Fibroblast of gingiva (primary cell): ENCODE measurements around the gene FOXK2.

Experiments
- DNase-seq: peaks from one replicate; pipeline ENCODE4 v3.0.0-alpha.2; 2011; ENCODE audit warnings: low read depth

FOXK2 gene

DNA sequence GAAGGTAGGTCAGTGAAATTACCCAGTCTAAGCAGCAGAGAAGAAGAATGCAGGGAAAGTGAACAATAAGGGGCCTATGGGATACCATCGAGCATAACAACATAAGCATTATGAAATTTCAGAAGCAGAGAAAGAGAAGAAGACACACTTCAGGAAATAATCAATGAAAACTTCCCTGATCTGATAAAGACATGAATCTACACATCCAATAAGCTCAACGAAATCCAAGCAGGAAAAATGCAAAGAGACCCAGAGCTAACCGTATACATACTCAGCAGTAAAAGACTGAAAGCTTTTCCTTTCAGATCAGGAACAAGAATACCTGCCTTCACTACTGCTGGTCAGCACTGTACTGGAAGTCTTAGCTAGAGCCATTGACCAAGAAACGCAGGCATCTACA lies 90.1 kb downstream of the FOXK2 start:
- no peak for DNase-seq

DNA sequence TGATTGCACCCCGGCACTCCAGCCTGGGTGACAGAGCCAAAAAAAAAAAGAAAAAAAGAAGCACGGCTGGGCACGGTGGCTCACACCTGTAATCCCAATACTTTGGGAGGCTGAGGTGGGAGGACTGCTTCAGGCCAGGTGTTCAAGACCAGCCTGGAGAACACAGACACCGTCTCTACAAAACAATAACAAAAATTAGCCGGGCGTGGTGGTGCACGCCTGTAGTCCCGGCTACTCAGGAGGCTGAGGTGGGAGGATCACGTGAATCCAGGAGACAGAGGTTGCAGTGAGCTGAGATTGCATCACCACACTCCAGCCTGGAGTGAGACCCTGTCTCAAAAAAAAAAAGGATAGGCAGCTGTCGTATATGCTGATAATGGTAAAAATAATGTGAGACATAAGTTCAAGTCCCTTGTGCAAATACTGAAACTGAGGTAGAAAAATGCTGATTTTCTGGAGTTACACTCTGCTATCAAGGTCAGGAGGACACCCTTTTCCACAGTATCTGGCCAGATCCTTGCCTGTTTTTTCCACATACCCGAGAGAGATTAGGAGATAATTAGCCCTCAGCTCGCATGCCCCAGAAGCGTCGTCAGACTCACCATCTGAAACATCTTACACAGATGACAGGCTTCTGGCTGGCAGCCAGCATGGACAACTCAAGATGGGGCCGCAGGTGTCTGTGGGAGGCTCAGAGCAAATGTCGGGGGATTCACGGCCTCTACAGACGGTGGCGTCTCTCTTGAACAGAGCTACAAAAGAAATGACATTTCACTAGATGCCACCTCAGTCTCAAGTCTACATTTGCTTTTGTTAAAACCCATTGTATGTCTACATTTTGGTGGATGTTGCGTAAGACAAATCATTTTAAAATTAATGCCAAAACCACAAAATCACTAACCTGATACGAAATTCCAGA lies 91.9 kb downstream of the FOXK2 start:
- DNase-seq, result peak; percentile 41

DNA sequence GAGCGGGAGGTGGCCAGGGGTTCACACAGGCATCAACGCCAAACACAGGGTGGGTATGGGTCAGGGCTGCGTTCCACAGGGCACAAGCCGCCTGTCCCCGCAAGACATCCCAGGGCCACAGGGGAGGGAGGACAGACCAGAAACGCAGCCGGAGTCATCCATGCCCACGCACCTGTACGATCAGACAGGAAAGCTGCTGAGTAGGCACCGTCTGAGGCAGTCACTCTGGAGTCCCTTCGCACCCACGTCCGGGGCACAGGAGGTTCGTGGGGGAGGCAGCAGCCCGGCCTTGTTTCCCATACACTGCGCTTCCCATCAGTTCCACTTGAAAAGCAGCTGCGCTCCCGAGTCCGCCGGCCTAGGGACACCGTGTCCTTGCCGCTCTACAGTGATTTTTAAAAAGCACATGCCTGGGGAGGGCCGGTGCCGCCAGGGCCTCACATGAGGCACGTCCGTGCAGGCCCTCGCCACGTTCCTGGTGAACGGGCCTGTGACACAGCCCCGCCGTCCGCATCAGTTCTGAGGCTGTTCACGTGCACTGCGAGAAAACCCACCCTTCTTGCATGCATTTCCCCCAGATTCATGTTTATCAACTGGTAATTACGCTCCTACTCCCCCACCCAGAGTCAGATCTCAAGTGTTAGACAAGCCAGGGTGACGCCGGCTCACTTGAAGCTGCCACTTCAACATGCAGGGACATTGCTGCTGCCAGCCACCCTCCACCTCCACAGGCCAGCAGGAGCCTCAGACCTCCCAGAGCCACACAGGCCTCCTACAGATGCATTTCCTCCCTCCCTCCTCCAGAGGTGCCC lies 94.0 kb downstream of the FOXK2 start:
- DNase-seq, result no peak

DNA sequence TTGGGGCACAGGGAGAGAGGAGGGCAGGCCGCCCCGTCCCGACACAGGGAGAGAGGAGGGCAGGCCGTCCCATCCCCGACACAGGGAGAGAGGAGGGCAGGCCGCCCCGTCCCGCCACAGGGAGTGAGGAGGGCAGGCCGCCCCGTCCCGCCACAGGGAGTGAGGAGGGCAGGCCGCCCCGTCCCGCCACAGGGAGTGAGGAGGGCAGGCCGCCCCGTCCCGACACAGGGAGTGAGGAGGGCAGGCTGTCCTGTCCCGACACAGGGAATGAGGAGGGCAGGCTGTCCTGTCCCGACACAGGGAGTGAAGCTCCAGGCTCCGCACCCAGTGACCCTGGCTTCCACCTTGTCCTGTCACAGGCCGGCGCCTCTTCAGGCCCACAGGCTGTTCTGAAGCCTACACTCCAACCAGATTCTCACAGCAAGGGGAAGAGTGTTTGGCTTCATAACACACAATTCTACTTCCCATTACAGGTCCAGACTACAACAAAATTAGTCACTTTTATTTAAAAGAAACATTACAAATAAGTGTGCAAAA lies 94.6 kb downstream of the FOXK2 start:
- no peak for DNase-seq

DNA sequence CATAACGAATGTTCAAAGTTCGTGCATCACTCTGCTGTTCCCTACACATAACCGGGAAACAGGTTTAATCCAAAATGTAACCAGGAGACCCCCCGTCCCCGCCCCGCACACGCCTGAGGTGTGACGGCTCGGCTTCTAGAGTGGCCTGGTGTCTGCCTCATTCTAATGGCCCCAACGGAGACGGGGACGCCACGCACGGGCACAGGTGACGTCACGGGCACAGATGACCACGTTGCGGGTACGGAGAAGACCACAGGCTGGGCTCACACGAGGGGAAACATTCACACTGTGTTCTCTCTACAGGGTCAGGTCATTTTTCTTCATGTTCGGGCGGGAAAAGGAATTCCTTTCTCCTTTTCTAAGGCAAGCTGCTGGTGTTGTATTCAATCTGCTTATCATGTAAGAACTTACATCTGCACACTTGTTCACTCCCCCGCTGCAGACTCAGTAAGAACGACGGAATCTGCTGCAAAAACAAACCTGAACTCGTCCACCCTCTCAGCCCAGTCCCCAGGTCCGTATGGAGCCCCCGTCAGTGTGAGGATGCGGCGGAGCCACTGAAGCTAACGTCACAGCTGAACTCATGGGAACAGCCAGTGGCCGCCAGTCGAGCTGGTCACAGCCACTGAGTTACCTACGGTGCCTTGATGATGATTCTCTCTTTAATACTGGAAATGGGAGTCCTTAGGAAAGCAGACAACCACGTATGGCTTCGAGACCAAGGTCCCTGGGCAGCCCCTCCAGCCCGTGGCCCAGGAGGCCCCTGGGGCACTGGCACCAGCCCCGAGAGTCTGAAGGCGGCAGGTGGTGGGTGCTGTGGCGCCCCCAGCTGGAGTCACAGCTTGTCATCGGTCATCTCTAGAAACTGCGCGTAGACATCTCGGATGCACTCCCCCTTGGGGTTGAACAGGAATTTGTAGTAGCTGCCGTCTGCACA lies 95.8 kb downstream of the FOXK2 start:
- no peak for DNase-seq

DNA sequence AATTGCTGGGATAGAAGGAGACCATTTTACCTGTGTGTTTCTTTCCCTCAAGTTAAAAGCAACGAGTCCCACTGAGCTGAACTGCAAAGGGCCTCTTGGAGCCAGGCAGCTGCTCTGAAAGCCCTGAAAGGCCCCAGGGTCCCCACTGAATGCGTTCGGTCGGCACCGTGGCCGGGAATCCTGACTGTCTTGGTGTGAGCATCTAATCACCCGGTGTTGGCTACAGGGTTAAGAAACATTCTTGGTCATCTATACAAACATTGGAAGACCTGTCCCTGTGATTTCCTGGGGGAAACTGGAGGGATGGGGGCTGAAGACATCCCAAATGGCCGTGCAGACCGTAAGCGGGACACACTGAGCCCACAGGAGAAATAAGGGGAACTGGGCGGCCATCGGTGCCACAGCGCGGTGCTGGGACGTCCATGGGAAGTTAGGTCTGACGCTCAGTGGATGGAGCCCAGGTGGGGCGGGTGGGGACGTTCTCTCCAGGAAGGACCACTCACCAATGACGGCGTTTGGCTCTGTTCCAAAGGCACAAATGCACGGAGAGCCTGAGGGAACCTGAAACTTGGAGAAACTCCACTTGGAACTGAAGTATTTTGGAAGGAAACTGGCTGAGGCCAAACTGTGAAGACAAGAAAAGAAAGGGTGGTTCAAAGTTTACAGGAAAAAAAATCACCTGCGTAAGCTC lies 96.6 kb downstream of the FOXK2 start:
- no peak for DNase-seq

DNA sequence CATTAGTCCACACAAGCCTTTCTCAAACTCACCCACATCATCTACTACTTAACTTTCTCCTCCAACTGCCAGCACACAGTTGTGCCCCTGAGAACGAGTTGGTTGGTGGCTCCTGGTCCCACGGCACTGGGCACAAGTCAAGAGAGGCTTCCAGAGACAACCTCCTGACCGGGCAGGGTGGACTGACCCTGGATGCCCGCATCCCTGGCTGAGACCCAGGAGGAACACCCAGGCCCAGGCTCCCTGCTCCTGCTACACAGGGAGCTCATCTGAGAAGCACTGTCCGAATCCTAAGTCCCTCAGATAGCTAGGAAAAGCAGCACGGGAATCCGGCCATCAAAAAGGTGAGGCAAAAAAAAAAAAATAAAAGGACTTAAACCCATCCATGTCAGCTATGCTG lies 99.7 kb downstream of the FOXK2 start:
- DNase-seq, result no peak

DNA sequence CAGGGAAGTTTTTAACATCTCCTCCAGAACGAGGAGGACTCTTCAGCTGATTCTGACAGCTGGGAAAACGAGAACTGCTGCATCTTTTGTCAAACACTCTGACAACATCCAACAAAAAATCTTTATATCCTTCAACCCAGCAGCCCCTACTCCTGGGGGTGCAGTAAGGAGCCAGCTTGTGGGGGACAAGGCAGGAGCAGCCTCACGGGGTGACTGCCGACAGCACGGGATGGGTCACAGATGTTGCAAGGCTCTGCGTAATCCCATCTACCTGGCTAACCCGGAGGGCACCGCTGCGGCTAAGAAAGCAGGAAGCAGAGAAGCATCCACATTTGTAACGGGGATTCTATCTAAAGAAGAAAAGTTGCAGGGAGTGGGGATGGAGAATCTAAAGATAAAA lies 100.1 kb downstream of the FOXK2 start:
- no peak for DNase-seq

DNA sequence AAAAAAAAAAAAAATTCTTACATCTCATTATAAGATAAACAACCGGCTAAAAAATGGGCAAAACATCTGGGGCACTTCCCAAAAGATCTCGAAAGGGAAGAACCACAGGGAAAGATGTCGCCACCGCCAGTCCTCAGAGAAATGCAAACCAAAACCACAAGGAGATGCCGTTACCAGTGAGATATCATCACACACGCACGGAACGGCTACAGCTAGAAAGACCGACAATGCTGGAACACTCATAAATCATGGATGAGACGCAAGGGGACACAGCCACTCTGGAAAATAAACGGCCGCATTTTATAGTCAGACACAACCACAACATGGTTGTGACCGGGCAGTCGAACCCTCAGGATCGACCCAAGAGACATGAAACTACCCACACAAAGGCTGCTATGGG lies 104.2 kb downstream of the FOXK2 start:
- DNase-seq, result no peak

DNA sequence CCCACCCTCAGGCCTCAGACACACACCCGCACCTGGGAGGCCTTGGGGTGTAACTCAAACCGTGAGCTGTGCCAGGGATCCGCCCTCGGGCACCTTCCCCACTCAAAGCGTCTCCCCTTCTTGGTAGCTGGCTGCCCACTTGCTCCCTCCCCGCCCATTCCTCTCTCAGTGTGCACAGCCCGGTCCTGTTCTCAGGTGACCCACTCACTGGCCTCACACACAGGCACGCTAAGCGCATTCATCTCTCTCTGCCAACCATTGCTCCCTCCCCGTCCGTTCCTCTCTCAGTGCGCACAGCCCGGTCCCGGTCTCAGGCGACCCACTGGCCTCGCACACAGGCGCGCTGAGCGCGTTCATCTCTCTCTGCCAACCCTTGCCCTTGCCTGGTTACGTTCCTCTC lies 107.9 kb downstream of the FOXK2 start:
- DNase-seq, result no peak

DNA sequence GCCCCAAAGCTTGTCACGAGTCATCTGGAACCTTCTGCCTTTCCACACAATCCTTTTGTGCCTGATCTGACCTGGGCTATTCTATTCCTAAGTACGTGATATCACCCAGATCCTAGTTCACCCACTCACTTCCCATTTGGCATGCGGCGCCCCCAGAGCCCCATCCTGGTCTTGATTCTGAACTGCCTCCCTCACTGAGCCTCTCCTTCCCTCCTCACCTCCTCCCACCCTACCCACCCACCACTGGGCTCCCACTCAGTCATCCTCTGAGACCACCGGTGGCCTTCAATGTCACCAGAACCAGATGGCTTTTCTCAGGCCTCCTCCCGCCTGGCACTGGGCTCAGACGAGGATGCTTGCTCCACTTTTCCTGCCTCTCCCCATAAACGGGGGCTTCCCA lies 110.2 kb downstream of the FOXK2 start:
- no peak for DNase-seq

DNA sequence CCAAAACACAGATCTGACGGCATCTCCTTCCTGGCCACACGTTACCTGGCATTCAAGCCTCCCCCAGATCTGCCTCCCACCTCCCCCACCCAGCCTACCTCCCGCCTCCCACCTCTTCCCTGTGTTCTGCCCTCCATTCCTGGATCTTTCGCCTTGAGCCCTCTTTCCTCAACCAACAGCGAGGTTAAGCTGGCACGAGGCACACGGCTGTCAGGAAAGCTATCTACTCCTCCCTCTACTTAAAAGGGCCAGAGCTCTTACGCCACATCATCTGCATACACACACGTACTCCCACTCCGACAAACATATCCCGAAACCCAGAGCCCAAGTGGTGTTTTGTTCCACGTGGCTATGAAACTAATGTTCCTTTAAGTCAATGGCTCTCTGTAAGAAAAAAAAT lies 110.7 kb downstream of the FOXK2 start:
- DNase-seq, result no peak

DNA sequence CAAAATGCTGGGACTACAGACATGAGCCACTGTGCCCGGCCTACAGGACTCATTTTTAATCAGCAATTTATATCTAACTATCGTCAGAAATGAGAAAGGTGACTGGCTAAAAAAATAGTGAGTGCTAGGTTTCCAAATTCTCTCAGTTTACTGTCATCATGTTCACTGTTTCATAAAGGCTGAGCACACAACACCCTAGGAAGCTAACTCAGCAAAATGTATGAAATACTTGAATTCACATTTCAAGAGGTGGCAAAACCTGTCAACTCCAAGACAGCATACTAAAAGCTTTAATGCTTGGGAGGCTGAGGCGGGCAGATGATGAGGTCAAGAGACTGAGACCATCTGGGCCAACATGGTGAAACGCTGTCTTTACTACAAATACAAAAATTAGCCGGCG lies 112.0 kb downstream of the FOXK2 start:
- DNase-seq, result no peak

DNA sequence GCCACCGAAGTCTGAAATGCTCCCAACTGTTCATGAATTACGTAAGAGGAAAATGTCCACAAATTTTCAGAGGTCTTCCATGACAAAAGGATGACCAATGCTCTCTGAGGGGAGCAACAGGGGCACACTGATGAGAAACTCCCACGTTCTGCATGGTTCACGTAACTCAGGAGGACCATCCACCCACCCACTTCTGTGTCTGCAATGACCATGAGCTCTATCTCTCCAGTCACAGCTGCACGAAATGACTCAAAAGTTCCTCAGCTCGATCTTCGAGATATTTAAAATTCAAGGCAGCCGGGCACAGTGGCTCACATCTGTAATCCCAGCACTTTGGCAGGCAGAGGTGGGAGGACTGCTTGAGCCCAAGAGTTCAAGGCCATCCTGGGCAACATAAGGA lies 112.9 kb downstream of the FOXK2 start:
- DNase-seq, result no peak

DNA sequence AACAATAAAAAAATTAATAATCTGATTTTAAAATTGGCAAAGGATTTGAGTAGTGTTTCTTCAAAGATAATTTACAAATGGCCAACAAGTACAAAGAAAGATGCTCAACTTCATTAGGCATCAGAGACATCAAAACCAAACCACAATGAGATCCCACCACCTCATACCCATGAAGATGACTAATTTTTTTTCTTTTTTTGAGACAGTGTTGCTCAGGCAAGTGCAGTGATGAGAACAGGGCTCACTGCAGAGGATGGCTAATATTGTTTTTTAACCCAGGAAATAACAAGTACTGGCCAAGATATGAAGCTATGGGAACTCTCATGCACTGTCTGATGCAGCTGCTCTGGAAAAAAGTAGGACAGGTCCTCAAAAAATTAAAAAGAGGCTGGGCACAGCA lies 113.8 kb downstream of the FOXK2 start:
- DNase-seq, result no peak

DNA sequence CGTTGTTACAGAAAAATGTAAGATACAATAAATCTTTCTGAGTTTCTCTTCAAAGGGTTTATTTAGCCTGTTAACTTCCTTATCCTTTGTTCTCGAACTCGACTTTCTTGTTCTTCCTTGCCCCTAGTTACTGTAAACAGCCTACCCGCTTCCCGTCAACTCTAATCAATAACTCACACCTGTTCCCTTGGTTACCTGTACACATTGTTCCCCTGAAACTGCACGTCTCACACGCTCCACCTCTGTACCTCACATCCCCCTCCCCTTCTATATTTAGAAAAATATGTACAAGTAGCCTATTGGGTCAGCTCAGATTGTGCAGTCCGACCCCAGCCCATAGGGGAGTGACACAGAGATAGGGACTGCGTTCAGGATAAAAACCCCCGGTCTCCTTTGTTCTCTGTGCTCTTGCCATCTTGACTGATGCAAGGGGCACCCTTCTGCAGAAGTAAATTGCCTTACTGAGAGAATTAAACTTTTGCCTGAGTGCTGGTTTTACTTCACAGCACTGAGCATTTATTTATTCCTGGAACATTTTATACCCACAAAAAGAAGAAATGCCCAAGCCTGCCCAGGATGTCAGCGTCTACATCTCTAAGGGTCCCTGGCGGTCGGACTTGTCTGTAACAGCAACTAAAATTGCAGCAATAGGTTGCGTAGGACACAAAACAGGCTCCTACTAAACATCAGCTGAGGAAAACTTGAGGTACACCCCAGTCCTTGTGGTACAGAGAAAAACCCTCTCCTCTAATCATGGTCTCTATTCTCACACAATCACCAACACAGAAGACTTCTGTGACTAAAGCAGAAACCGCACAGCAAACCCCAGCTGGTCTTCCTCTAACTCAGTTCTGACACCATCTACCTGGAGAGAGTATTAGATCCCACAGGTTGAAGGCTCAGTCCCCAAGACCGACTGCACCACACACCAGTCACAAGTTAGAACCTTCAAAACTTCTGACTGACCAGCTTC lies 117.4 kb downstream of the FOXK2 start:
- DNase-seq, result no peak

DNA sequence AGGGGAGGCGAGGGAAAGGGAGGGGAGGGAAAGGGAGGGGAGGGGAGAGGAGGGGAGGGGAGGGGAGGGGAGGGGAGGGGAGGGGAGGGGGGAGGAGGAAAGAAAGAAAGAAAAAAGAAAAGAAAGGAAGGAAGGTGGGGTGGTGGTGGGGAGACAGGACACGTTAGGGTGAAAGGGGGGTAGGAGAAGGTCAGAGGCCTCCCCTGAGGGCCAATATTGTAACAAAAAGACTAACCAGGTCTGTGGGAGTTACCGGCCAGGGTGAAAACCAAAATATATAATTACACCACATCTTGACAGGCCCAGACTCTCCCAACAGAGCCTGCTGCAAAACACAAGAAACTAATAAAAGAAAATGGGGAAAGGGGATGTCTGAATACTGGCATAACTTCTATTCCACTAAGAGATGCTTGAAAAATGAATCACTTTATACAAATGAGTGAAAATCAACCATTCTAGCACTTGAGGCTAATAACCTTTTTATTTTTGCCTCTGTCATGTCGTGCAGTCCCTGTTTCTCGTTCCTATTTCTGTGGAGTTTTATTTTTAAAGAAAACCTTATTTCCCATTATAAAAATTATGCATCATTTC lies 118.7 kb downstream of the FOXK2 start:
- DNase-seq, result no peak

DNA sequence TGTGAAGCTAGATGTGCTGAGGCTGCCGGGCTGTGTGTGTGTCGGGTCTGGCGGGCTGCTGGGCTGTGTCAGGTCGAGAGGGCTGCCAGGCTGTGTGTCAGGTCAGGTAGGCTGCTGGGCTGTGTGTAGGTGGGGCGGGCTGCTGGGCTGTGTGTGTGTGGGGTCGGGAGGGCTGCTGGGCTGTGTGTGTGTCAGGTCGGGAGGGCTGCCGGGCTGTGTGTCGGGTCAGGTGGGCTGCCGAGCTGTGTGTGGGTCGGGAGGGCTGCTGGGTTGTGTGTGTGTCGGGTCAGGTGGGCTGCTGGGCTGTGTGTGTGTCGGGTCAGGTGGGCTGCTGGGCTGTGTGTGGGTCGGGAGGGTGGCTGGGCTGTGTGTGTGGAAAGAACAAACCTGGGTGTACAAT lies 120.1 kb downstream of the FOXK2 start:
- DNase-seq, result no peak

DNA sequence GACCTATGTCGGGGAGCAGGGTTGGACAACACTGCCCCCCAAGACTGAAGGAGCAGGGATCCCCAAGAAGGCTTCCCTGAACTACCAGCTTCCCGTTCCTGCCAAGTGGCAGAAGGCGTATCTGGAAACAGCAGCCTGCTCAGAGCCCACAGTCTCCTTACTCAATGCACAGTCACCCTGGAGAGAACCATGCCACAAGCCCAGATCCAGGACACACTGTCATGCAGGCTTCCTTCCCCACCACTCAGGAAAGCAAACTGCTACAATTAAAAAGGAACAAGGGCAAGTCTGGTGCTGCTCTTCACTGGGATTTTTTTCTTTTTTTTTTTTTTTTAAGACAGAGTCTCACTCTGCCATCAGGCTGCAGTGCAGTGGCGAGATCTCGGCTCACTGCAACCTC lies 120.5 kb downstream of the FOXK2 start:
- DNase-seq, result no peak

DNA sequence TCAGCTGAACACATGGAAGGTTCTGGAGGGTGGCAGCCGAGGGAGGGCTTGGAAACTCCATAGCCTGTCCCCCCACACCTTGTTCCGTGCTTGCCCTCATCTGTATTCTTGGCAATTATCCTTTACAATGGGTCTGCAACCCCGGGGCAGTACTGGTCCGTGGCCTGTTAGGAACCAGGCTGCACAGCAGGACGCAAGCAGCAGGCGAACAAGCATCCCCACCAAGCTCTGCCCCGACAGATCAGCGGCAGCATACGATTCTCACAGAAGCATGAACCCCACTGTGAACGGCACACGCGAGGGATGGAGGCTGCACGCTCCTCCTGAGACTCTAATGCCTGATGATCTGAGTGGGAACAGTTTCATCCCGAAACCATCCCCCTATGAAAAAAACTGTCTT lies 122.5 kb downstream of the FOXK2 start:
- DNase-seq, result no peak
